Effector memory CD8-positive, alpha-beta T cell (primary cell): ENCODE data around the gene GRIN2D.
"Not testable (repeated sequence)": the region's sequence is repeated elsewhere in the genome, so short reads cannot be mapped to it uniquely, and the experiment has no call there.

Experiments
- ATAC-seq: fragments of 150-1000 bp; cut with Tn5 transposase; replicated peaks from 2 replicates; pipeline ENCODE4 v1.10.0; 2021; ENCODE audit warnings: mild to moderate bottlenecking, moderate library complexity
- DNase-seq, 3 experiments: peaks; one replicate each; pipeline ENCODE4 v3.0.0; 2021
- H3K27ac Mint-ChIP-seq, 2 donors: one replicate each; pipeline ENCODE4 v1.8.0; 2022; ENCODE audit warnings: mild to moderate bottlenecking in 2 of 2, mixed read lengths in 2 of 2, moderate library complexity in 2 of 2
- H3K27me3 Mint-ChIP-seq, 2 donors: one replicate each; pipeline ENCODE4 v1.8.0; 2022; ENCODE audit warnings: mixed read lengths in 2 of 2
- H3K36me3 Mint-ChIP-seq: one replicate; pipeline ENCODE4 v1.8.0; 2022; ENCODE audit warnings: mild to moderate bottlenecking, moderate library complexity, mixed read lengths; ENCODE audit not compliant: insufficient read depth
- H3K4me1 Mint-ChIP-seq, 2 donors: one replicate each; pipeline ENCODE4 v1.8.0; 2022; ENCODE audit warnings: low read depth in 2 of 2, mixed read lengths in 2 of 2
- H3K4me3 Mint-ChIP-seq, 2 donors: one replicate each; pipeline ENCODE4 v1.8.0; 2022; ENCODE audit warnings: mild to moderate bottlenecking in 2 of 2, mixed read lengths in 2 of 2, moderate library complexity in 2 of 2
- H3K9me3 Mint-ChIP-seq, 2 donors: one replicate each; pipeline ENCODE4 v1.8.0; 2022; ENCODE audit warnings: mixed read lengths in 2 of 2

GRIN2D gene

GRCh38 chr19:48381178-48381950 lies 12.1 kb upstream of the GRIN2D start:
- H3K9me3 Mint-ChIP-seq, result no peaks in the 10 kb centered on the region
- no peak overlapping the region for H3K27ac Mint-ChIP-seq
- H3K36me3 Mint-ChIP-seq, result peaks cover 46% of the 10 kb centered on the region
- peaks cover 1 to 5% of the 10 kb centered on the region in 2 donors for H3K4me1 Mint-ChIP-seq
- no peaks in the 10 kb centered on the region for H3K27me3 Mint-ChIP-seq
- DNase-seq (no peak), ATAC-seq (no peak)
- no peak overlapping the region for H3K4me3 Mint-ChIP-seq

DNA sequence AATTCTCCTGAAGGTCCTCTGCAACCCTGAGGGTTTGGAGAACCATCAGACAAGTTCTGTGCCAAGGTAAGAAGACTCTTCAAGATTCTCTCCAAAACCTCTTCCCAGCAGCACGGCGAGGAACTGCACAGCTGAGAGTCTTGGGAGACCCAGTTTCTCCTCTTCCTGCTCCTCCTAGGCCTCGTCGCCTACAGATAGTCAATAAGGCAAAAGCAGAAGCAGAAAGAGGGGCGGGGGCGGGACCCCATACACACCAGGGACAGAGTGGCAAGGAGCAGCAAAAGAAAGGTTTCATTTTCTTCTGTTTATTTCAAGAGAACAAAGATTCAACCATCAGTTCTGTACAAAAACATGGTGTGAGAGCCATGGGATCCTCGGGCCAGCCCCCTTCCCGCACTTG lies 11.2 kb upstream of the GRIN2D start:
- ATAC-seq, result no peak
- Mint-ChIP-seq H3K9me3 (no peaks in the 10 kb centered on the region), H3K36me3 (peaks cover 54% of the 10 kb centered on the region), H3K27ac (peak overlapping the region in 1 of 2 donors; percentile 17), H3K4me1 (peaks cover 1 to 5% of the 10 kb centered on the region in 2 donors), H3K27me3 (no peaks in the 10 kb centered on the region), H3K4me3 (no peak overlapping the region)
- no peak for DNase-seq

DNA sequence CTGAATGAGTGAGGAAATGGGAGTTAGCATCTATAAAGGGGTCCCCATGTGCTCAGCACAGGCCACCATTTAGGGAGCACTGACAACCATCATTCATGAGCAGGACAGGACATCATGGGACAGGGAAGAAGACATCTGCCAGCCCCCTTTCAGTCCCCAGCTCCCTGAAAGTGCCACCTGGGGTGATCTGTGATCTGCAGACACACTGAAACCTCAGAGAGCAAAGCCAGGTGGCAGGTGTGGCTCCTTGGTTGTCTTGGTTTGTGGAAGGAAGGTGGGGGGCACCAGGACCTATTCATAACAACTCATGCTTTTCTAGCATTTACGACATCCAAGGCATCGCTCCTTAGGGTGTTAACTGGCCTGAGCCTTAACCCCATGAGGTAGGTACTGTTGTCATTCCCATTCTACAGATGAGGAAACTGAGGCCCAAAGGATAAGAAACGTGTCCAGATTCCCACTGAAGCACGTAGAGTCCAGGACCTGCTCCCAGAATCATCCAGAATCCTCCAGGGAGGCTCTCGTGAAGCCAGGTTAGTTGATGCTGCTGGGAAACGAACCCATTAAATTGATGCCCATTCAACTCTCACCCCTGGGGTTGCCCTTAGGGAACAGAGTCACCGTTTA lies 7.9 kb upstream of the GRIN2D start:
- no peak overlapping the region for H3K27ac Mint-ChIP-seq
- no peak for ATAC-seq

DNA sequence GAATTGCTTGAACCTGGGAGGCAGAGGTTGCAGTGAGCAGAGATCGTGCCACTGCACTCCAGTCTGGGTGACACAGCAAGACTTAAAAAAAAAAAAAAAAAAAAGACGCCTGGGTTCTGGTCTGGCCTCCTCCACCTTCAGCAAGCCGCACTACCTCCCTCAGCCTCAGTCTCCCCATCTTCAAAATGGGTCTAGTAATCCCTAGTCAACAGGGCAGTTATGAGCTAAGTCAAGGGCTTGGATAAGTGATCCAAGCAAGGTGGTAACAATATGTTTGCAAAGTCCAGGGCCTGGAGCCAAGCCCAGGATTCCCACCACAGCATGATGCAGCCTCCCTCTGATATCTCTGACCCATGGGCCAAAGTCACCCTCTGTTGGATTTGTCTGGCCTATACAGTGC lies 6.5 kb upstream of the GRIN2D start:
- Mint-ChIP-seq H3K9me3 (no peaks in the 10 kb centered on the region), H3K4me1 (peaks cover 14 to 21% of the 10 kb centered on the region in 2 donors), H3K4me3 (no peak overlapping the region), H3K36me3 (peaks cover 66% of the 10 kb centered on the region), H3K27me3 (no peaks in the 10 kb centered on the region), H3K27ac (no peak overlapping the region)
- DNase-seq (no peak), ATAC-seq (no peak)

More for the DNA sequence above, 7.9 kb upstream of the GRIN2D start:
- H3K4me1 Mint-ChIP-seq, result peaks cover 6 to 9% of the 10 kb centered on the region in 2 donors
- H3K27me3 Mint-ChIP-seq, result no peaks in the 10 kb centered on the region
- peaks cover 67% of the 10 kb centered on the region for H3K36me3 Mint-ChIP-seq
- DNase-seq, result no peak
- no peak overlapping the region for H3K4me3 Mint-ChIP-seq
- H3K9me3 Mint-ChIP-seq, result no peaks in the 10 kb centered on the region

GRCh38 chr19:48390188-48391099 lies 3.0 kb upstream of the GRIN2D start:
- DNase-seq, result peak; percentile 58 to 67 (median 65)
- no peaks in the 10 kb centered on the region for H3K9me3 Mint-ChIP-seq
- peaks cover 17 to 28% of the 10 kb centered on the region in 2 donors for H3K27me3 Mint-ChIP-seq
- H3K27ac Mint-ChIP-seq, result peak overlapping the region; percentile 97 to 98
- H3K4me1 Mint-ChIP-seq, result peaks cover 26 to 41% of the 10 kb centered on the region in 2 donors
- ATAC-seq, result peak; percentile 74
- H3K36me3 Mint-ChIP-seq, result peaks cover 33% of the 10 kb centered on the region
- H3K4me3 Mint-ChIP-seq, result peak overlapping the region; percentile 93 to 95

DNA sequence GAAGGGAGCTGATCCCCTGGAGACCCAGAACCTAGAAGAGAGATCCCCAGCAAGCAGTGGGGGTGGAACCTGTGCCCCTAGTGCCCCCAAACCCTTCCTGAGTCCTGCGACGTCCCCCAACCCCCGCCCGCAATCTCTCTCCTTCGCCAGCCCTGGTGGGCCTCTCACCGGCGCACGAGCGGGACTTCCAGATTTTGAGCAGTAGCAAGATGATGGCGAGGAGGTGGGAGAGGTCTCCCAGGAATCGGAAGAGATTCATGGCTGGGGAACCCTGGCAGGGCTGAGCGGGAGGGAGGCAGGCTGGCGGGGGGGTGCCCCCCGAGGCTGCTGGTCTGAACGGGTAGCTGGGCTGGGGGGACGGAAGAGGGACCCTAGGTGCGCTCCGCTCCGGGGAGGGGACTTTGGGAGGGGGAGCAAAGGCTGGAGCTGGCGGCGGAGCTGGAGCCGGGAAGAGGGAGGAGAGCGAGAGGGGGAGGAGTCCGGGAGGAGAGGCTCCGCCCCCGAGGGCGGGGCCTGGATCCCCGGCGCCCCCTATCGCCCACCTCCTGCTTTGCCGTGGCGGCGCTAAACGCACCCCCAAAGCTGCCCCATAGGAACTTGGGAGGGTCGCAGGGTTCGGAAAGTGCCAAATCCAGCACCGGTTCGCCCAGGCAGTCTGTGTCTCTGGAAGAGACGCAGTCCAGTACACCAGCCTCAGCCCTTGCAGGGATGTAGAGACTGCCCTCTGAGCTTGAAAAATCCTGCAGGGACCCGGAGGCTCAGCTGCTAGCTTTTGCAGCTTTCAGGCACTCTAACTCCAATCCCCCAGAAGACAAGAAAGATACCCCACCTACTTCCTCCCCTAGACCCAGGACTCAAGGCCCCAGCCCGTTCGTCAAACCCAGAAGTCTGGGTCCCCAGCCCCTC lies 2.1 kb upstream of the GRIN2D start, which contains the start of gene KDELR1:
TSS of gene KDELR1 (minus strand) at position 452 of the 906 bp plus-strand sequence. CDS start at position 259, 193 bp downstream.
- H3K9me3 Mint-ChIP-seq, result no peaks in the 10 kb centered on the region
- peak; percentile 68 to 79 (median 75) for DNase-seq
- H3K36me3 Mint-ChIP-seq, result peaks cover 27% of the 10 kb centered on the region
- H3K27ac Mint-ChIP-seq, result peak within 1 kb of the TSS; percentile 97 to 98
- peak; percentile 77 for ATAC-seq
- peaks cover 28 to 47% of the 10 kb centered on the region in 2 donors for H3K4me1 Mint-ChIP-seq
- peak within 1 kb of the TSS; percentile 93 to 95 for H3K4me3 Mint-ChIP-seq
- H3K27me3 Mint-ChIP-seq, result peaks cover 25 to 37% of the 10 kb centered on the region in 2 donors

- not testable (repeated sequence) for H3K9me3 Mint-ChIP-seq, DNase-seq, ATAC-seq
- peaks cover 28 to 47% of the 10 kb centered on the region in 2 donors for H3K4me1 Mint-ChIP-seq
- peaks cover 22% of the 10 kb centered on the region for H3K36me3 Mint-ChIP-seq
- H3K4me3 Mint-ChIP-seq, result peak overlapping the region; percentile 93 to 95
- H3K27me3 Mint-ChIP-seq, result peaks cover 25 to 41% of the 10 kb centered on the region in 2 donors
- H3K27ac Mint-ChIP-seq, result peak overlapping the region in 1 of 2 donors; percentile 58
Measured at GRCh38 chr19:48392006-48392344, 1.5 kb upstream of the GRIN2D start.

GRCh38 chr19:48392860-48393558 lies 459 bp upstream of the GRIN2D start:
- Mint-ChIP-seq H3K27me3 (peaks cover 32 to 51% of the 10 kb centered on the region in 2 donors), H3K27ac (peak overlapping the region; percentile 58 to 80), H3K9me3 (no peaks in the 10 kb centered on the region), H3K4me1 (peaks cover 37 to 57% of the 10 kb centered on the region in 2 donors), H3K4me3 (peak overlapping the region; percentile 93 to 95), H3K36me3 (peaks cover 16% of the 10 kb centered on the region)
- DNase-seq (no peak), ATAC-seq (no peak)

DNA sequence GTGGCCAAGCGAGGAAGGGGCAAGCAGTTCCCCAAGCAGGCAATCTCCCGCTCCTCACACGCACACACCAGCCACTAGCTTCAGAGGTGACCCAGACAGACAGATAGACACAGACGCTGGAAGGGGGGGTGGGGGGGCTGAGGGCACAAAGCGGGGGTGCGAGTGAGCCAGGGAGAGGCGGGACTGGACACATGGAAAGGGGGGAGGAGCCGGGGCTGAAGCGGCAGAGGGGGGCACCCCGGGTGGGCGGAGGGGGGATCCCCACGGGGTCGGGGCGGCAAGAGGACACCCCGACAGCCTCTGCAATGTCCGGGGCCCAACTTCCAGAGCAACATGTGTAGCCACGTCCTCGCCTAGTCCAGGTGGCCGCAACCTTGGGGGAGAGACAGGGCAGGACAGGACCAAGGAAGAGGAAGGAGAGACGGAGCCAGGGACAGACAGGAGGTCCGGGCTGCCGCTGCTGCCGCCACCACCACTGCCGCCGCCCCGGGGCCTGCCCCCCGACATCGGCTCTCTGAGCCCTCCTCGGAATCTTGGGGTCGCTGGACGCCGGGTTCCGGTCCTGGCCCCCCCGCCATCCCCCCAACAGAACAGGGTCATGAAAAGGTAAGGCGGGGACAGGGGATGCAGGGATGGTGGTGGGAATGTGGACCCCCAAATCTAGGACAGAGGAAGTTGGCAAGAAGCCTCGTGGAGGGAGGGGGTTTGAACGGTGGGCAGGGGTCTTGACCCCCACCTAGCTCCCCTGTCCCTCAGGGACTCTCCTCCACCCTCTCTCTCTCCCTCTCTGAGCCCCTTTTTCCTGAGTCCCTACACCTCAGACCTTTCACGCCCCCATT lies 1.1 kb downstream of the GRIN2D start:
- Mint-ChIP-seq H3K27ac (no peak overlapping the region), H3K4me1 (peaks cover 37 to 66% of the 10 kb centered on the region in 2 donors), H3K9me3 (peaks cover 0 to 5% of the 10 kb centered on the region in 2 donors), H3K4me3 (peak overlapping the region; percentile 36 to 76), H3K27me3 (peaks cover 32 to 51% of the 10 kb centered on the region in 2 donors), H3K36me3 (peaks cover 12% of the 10 kb centered on the region)
- ATAC-seq, result no peak
- DNase-seq, result no peak

- Mint-ChIP-seq H3K4me1 (peaks cover 37 to 67% of the 10 kb centered on the region in 2 donors), H3K27me3 (peaks cover 32 to 51% of the 10 kb centered on the region in 2 donors), H3K27ac (peak overlapping the region in 1 of 2 donors; percentile 49), H3K9me3 (peaks cover 0 to 5% of the 10 kb centered on the region in 2 donors), H3K4me3 (peak overlapping the region; percentile 36 to 76), H3K36me3 (peaks cover 12% of the 10 kb centered on the region)
- ATAC-seq (no peak), DNase-seq (no peak)
Measured at GRCh38 chr19:48395170-48395455, 1.6 kb downstream of the GRIN2D start.

DNA sequence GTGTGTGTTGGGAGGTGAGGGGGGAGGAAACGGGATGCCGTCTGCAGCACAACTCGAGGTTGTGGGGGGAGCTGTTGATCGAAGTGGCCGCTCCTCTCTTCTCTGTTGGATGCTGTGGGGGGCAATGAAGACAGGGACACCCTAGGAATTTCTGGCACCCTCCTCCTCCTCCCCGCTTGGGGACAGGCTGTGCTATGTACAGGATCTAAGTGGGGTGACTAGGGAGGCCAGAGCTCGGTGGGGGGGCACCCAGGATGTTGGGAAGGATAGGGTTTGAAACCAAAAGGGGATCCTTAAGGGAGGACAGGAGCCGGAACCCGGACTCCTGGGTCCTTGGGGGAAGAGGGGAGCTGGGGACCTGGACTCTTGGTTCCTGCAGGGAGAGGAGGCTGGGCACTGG lies 2.0 kb downstream of the GRIN2D start:
- peak overlapping the region in 1 of 2 donors; percentile 49 for H3K27ac Mint-ChIP-seq
- ATAC-seq, result no peak
- H3K4me3 Mint-ChIP-seq, result peak overlapping the region; percentile 40 to 76
- DNase-seq, result no peak
- peaks cover 9% of the 10 kb centered on the region for H3K36me3 Mint-ChIP-seq
- H3K27me3 Mint-ChIP-seq, result peaks cover 32 to 51% of the 10 kb centered on the region in 2 donors
- H3K9me3 Mint-ChIP-seq, result peaks cover 0 to 5% of the 10 kb centered on the region in 2 donors
- peaks cover 35 to 66% of the 10 kb centered on the region in 2 donors for H3K4me1 Mint-ChIP-seq
